Adrenal gland (tissue), 12 donors: ENCODE measurements around the gene ADNP2. TPM values are rescaled to one million over a fixed set of nuclear protein-coding genes. Genes with fewer than 3 reads are reported as not detected.

Experiments used
- DNase-seq, 7 donors: peaks; one replicate each; pipeline ENCODE4 v3.0.0-alpha.2; 2019 to 2020
- H3K27ac ChIP-seq, 5 donors: fragments of 200-600 bp; sonication (generic) in 4 of 5; 1 replicate in 3 of 5; 2 replicates in 2 of 5; pipeline versions ENCODE4 v1.5.1 to v1.8.0; 2016 to 2020; ENCODE audit warnings: mild to moderate bottlenecking in 1 of 5
- H3K27me3 ChIP-seq: fragments of 200-600 bp; 2 replicates; pipeline ENCODE4 v1.8.0; 2021
- H3K36me3 ChIP-seq, 2 donors: fragments of 200-600 bp; replicated peaks in 1 of 2; 1 replicate in 1 of 2; 2 replicates in 1 of 2; pipeline versions ENCODE4 v1.5.1 to v1.8.0; 2018 to 2022
- H3K4me1 ChIP-seq, 2 donors: fragments of 200-600 bp; replicated peaks in 1 of 2; 1 replicate in 1 of 2; 2 replicates in 1 of 2; pipeline versions ENCODE4 v1.5.1 to v1.8.0; 2018 to 2021
- H3K4me3 ChIP-seq, 4 donors: fragments of 200-600 bp; sonication (generic) in 3 of 4; one replicate each; pipeline ENCODE4 v1.5.1; 2016 to 2018
- H3K9me3 ChIP-seq, 3 donors: fragments of 200-600 bp; sonication (generic) in 1 of 3; replicated peaks in 1 of 3; 1 replicate in 2 of 3; 2 replicates in 1 of 3; pipeline versions ENCODE4 v1.5.1 to v1.8.0; 2016 to 2021
- POLR2A ChIP-seq, 2 donors: fragments of 450-650 bp; IDR thresholded peaks; one replicate each; pipeline ENCODE4 v1.6.1; 2017; ENCODE audit warnings: antibody characterized with exemption in 2 of 2, mild to moderate bottlenecking in 2 of 2, moderate library complexity in 1 of 2
- WGBS, 4 donors: extraction: QIAGEN DNeasy Blood & Tissue Kit in 2 of 4; methylation state at CpG; one replicate each; pipeline versions ENCODE4 v1.1.5 to v1.1.7; 2013 to 2017; 5-methylcytosine and 5-hydroxymethylcytosine counted together
- intact Hi-C, 2 donors: fragments of 100-400 bp; cut with DNase I; formaldehyde crosslinking; loops; one replicate each; pipeline versions ENCODE4 v1.14.1 to v1.15.0; 2022 to 2023
- polyA plus RNA-seq, 3 donors: library from polyadenylated mRNA; stranded (reverse); fragments of 200-250 nt in 2 of 3; fragments of 350-450 nt in 1 of 3; fragmentation: Illumina TruSeq in 1 of 3; extraction: RNeasy Lipid Tissue Mini Kit (QIAGEN cat#74804) in 1 of 3; gene quantifications; one replicate each; pipeline ENCODE4 v1.2.3, GENCODE V29; 2013 to 2014
- total RNA-seq, 9 donors: library from RNA; depleted of rRNA in 4 of 9; stranded (reverse); fragments of >200 nt in 4 of 9; fragments of 120-200 nt in 1 of 9; fragmentation: NEBNext Ultra II Directional in 1 of 9; extraction: Animal tissue kit (Norgen Biotek cat#: 25700) in 1 of 9; gene quantifications; one replicate each; pipeline versions ENCODE4 v1.1.0 to v1.2.4, GENCODE V29; 2013 to 2023
- TF ChIP-seq, protein P1 (sequence below), 6 experiments: fragments of 450-650 bp in 4 of 6; fragments of 200-600 bp in 2 of 6; sonication (generic) in 1 of 6; IDR thresholded peaks; 1 replicate in 5 of 6; 2 replicates in 1 of 6; pipeline versions ENCODE4 v1.5.1 to v1.8.0; 2016 to 2021; ENCODE audit warnings: antibody characterized with exemption in 6 of 6, mild to moderate bottlenecking in 2 of 6, moderate library complexity in 1 of 6
- donor health status: healthy with polysubstance abuse.
- donor health status: Bipolar disorder and iron deficiency.
- donor health status: DM: yes; HTN: yes; CAD: no.
- donor health status: DM: no; HTN: no; CAD: no.
- donor health status: DM: no; HTN: no; CAD: no.
- donor health status: DM: yes; HTN: yes; CAD: no.

The ADNP2 gene
- total and polyA plus RNA-seq, 12 donors: 4.7 to 18.3 (median 10.7) TPM

DNA sequence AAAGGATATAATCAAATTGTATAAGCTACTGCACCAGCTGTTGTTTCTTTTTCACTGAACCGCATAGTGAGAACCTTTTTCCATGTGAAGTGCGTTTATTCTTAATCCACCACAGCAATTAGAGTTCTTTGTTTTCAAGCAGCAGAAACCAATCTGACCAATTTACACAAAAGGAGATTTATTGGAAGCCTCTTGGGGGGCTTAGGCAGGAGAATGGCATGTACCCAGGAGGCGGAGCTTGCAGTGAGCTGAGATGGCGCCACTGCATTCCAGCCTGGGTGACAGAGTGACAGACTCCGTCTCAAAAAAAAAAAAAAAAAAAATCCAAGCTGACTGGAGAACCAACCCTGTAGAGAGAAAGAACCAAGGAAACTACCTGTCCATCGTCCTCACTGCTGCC, 10.0 kb downstream of the ADNP2 start:
- DNase-seq: no peak
- H3K27ac ChIP-seq: no peak overlapping the region
- no peaks in the 10 kb centered on the region for H3K27me3 ChIP-seq
- H3K36me3 ChIP-seq: peaks cover 0 to 7% of the 10 kb centered on the region in 2 donors
- WGBS, 4 donors: 84 to 92% (median 90%) methylated on average over 6 of the region's 6 CpGs
- H3K4me1 ChIP-seq: peaks cover 0 to 8% of the 10 kb centered on the region in 2 donors
- intact Hi-C loops: no loop called here
- TF ChIP-seq POLR2A (IDR thresholded peaks at IDR 0.05): no peak
- TF ChIP-seq, protein P1, sequence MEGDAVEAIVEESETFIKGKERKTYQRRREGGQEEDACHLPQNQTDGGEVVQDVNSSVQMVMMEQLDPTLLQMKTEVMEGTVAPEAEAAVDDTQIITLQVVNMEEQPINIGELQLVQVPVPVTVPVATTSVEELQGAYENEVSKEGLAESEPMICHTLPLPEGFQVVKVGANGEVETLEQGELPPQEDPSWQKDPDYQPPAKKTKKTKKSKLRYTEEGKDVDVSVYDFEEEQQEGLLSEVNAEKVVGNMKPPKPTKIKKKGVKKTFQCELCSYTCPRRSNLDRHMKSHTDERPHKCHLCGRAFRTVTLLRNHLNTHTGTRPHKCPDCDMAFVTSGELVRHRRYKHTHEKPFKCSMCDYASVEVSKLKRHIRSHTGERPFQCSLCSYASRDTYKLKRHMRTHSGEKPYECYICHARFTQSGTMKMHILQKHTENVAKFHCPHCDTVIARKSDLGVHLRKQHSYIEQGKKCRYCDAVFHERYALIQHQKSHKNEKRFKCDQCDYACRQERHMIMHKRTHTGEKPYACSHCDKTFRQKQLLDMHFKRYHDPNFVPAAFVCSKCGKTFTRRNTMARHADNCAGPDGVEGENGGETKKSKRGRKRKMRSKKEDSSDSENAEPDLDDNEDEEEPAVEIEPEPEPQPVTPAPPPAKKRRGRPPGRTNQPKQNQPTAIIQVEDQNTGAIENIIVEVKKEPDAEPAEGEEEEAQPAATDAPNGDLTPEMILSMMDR (IDR thresholded peaks at IDR 0.05): no peak
- H3K4me3 ChIP-seq: no peak overlapping the region
- no peaks in the 10 kb centered on the region for H3K9me3 ChIP-seq

DNA sequence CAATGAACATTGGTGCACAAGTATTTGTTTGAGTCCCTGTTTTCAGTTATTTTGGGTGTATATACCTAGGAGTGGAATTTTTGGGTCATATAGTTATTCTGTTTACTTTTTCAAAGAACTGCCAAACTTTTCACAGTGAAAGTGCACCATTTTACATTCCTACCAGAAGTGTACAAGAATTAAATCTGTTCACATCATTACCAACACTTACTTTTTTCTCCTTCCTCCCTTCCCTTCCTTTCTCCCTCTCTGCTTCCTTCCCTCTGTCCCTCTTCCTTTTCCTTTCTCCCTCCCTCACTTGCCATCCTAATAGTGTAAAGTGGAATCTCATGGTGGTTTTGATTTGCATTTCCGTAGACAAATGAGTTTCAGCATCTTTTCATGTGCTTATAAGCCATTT, 11.9 kb downstream of the ADNP2 start:
- no peaks in the 10 kb centered on the region for H3K9me3 ChIP-seq
- no peak overlapping the region for H3K27ac ChIP-seq
- TF ChIP-seq POLR2A (IDR thresholded peaks at IDR 0.05): no peak
- TF ChIP-seq, protein P1 (IDR thresholded peaks at IDR 0.05): no peak
- H3K36me3 ChIP-seq: peaks cover 0 to 7% of the 10 kb centered on the region in 2 donors
- no peak overlapping the region for H3K4me3 ChIP-seq
- peaks cover 0 to 8% of the 10 kb centered on the region in 2 donors for H3K4me1 ChIP-seq
- 0 to 97% (median 95%) methylated on average over 1 of the region's 1 CpG for whole genome bisulfite sequencing, 4 donors
- DNase-seq: no peak
- no peaks in the 10 kb centered on the region for H3K27me3 ChIP-seq
- intact Hi-C loops: no loop called here

DNA sequence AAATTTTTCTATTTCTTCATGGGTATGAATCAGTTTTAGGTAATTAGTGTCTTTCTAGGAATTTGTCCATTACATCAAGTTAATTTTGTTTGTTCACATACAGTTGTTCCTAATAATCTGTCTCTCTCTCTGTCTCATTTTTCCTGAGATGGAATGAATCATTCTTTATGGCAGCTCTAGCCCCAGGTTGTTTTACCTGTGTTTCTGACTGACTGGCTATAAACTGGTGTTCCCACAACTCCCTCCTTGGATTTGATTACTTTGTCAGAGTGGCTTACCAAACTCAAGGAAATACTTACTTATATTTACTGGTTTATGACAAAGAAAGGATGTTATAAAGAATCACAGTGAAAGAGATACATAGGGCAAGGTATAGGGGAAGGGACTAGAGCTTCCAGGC, 15.1 kb downstream of the ADNP2 start:
- intact Hi-C loops: no loop called here
- TF ChIP-seq POLR2A (IDR thresholded peaks at IDR 0.05): no peak
- peaks cover 0 to 6% of the 10 kb centered on the region in 2 donors for H3K36me3 ChIP-seq
- peaks cover 0 to 8% of the 10 kb centered on the region in 2 donors for H3K4me1 ChIP-seq
- no peak overlapping the region for H3K4me3 ChIP-seq
- H3K27me3 ChIP-seq: no peaks in the 10 kb centered on the region
- no peak for DNase-seq
- no peaks in the 10 kb centered on the region for H3K9me3 ChIP-seq
- H3K27ac ChIP-seq: no peak overlapping the region

DNA sequence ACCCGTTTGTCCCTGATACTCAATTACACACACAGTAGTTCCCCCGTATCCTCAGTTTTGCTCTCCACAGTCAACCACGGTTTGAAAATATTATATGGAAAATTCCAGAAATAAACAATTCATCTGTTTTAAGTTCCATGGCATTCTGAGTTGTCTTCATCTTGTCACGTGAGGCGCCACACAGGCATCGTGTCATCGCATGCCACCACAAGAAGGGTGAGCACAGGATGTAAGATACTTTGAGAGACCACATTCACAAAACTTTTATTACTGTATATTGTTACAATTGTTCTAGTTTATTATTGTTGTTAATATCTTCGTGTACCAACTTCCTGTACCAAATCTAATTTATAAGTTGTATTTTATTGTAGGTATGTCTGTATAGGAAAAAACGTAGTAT, 17.7 kb downstream of the ADNP2 start:
- H3K4me3 ChIP-seq: no peak overlapping the region
- no peaks in the 10 kb centered on the region for H3K4me1 ChIP-seq
- no peaks in the 10 kb centered on the region for H3K27me3 ChIP-seq
- TF ChIP-seq, protein P1 (IDR thresholded peaks at IDR 0.05): no peak
- TF ChIP-seq POLR2A (IDR thresholded peaks at IDR 0.05): no peak
- no peak overlapping the region for H3K27ac ChIP-seq
- DNase-seq: no peak
- WGBS, 4 donors: 95 to 97% (median 96%) methylated on average over 9 of the region's 9 CpGs
- H3K36me3 ChIP-seq: no peaks in the 10 kb centered on the region
- no peaks in the 10 kb centered on the region for H3K9me3 ChIP-seq
- intact Hi-C loops: no loop called here

DNA sequence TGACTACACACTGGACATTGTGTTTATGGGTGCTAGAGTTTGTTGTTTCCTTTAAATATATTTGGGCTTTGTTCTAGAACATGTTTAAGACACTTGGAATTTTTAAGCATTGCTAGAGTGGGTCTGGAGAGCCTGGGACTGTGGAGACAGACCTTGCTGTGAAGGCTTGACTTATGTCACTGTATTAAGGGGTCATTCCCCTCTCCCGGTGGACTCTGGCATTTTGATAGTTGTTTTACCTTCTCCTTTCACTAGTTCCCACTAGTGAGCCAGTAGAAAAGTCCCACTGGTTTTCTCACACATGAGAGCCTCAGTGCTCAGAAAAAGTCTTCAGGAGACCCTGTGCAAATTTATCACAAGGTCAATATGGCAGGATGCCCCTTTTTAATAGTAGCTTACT, 18.6 kb downstream of the ADNP2 start:
- WGBS, 4 donors: 81 to 90% (median 85%) methylated on average over 1 of the region's 1 CpG

More for the DNA sequence above, 18.6 kb downstream of the ADNP2 start:
- Histone ChIP-seq H3K36me3 (no peaks in the 10 kb centered on the region), H3K9me3 (no peaks in the 10 kb centered on the region), H3K4me1 (no peaks in the 10 kb centered on the region), H3K4me3 (no peak overlapping the region), H3K27ac (no peak overlapping the region), H3K27me3 (no peaks in the 10 kb centered on the region)
- intact Hi-C loops: no loop called here
- no peak for TF ChIP-seq POLR2A (IDR thresholded peaks at IDR 0.05)
- TF ChIP-seq, protein P1 (IDR thresholded peaks at IDR 0.05): no peak
- no peak for DNase-seq
